Bronchial epithelial cell (primary cell): Measurements from ENCODE around the gene ULK4. TPM values are rescaled to one million over a fixed set of nuclear protein-coding genes. Genes with fewer than 3 reads are reported as not detected.
"Not testable (repeated sequence)": the region's sequence is repeated elsewhere in the genome, so short reads cannot be mapped to it uniquely, and the experiment has no call there.

Experiments used
- DNase-seq: peaks from one replicate; pipeline ENCODE4 v3.0.0-alpha.2; 2010; ENCODE audit warnings: low read depth
- FAIRE-seq: peaks from 2 replicates; lab custom pipeline; 2011; peaks lifted over from hg19 to GRCh38; lab: Jason Lieb, UNC
- H3K27me3 ChIP-seq: 2 replicates; pipeline ENCODE4 v1.5.1; 2011; ENCODE audit warnings: low read length; ENCODE audit not compliant: control insufficient read depth, insufficient read depth
- H3K36me3 ChIP-seq: 2 replicates; pipeline ENCODE4 v1.5.1; 2011; ENCODE audit warnings: low read length; ENCODE audit not compliant: control insufficient read depth, insufficient read depth
- H3K4me3 ChIP-seq: 2 replicates; pipeline ENCODE4 v1.5.1; 2011; ENCODE audit warnings: mild to moderate bottlenecking, low read depth, low read length, control low read depth
- total RNA-seq: library from RNA; depleted of rRNA; stranded (reverse); fragments of >200 nt; gene quantifications from 2 replicates; pipeline ENCODE4 v1.2.1, GENCODE V29; 2014
- TF ChIP-seq, protein P1 (sequence below): IDR thresholded peaks from 2 replicates; pipeline ENCODE4 v1.5.1; 2011; ENCODE audit warnings: mild to moderate bottlenecking, moderate library complexity, low read length, control low read depth, inconsistent platforms; ENCODE audit not compliant: insufficient read depth, severe bottlenecking

Gene ULK4
- total RNA-seq, 1 donor from 2014 or later: 3.9 TPM

- TF ChIP-seq, protein P1, sequence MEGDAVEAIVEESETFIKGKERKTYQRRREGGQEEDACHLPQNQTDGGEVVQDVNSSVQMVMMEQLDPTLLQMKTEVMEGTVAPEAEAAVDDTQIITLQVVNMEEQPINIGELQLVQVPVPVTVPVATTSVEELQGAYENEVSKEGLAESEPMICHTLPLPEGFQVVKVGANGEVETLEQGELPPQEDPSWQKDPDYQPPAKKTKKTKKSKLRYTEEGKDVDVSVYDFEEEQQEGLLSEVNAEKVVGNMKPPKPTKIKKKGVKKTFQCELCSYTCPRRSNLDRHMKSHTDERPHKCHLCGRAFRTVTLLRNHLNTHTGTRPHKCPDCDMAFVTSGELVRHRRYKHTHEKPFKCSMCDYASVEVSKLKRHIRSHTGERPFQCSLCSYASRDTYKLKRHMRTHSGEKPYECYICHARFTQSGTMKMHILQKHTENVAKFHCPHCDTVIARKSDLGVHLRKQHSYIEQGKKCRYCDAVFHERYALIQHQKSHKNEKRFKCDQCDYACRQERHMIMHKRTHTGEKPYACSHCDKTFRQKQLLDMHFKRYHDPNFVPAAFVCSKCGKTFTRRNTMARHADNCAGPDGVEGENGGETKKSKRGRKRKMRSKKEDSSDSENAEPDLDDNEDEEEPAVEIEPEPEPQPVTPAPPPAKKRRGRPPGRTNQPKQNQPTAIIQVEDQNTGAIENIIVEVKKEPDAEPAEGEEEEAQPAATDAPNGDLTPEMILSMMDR: no peak
- FAIRE-seq: no peak
- DNase-seq: no peak
- Histone ChIP-seq H3K36me3 (no peaks in the 10 kb centered on the region), H3K27me3 (no peaks in the 10 kb centered on the region), H3K4me3 (no peak overlapping the region)
These were observed 278.9 kb downstream of the ULK4 start for GRCh38 chr3:41682996-41683395.

DNA sequence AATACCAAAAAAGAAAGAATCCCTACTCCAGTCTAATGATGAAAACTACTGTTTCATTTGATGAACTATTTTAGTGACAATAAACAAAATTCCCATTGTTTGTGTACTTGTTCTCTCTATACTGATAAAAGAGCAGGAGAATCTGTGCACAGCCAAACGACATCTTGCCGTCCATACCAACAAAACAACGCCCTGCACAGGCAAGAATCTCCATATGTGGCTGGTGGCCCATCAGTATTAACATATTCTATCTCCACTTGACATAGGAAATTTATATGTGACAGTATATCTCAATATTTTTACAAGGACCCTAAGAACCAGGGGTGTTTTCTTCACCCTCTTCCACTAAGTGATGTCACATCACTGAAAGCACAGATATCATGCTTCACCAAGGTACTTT lies 279.5 kb downstream of the ULK4 start:
- FAIRE-seq (no peak), DNase-seq (no peak)
- Histone ChIP-seq H3K4me3 (no peak overlapping the region), H3K36me3 (no peaks in the 10 kb centered on the region), H3K27me3 (no peaks in the 10 kb centered on the region)
- TF ChIP-seq, protein P1: no peak

GRCh38 chr3:41681479-41681878 lies 280.4 kb downstream of the ULK4 start:
- H3K36me3 ChIP-seq: no peaks in the 10 kb centered on the region
- FAIRE-seq: no peak
- H3K4me3 ChIP-seq: no peak overlapping the region
- TF ChIP-seq, protein P1: no peak
- DNase-seq: peak; percentile 82
- H3K27me3 ChIP-seq: no peaks in the 10 kb centered on the region

GRCh38 chr3:41679374-41679773 lies 282.5 kb downstream of the ULK4 start:
- H3K4me3 ChIP-seq: no peak overlapping the region
- H3K36me3 ChIP-seq: no peaks in the 10 kb centered on the region
- TF ChIP-seq, protein P1: no peak
- H3K27me3 ChIP-seq: no peaks in the 10 kb centered on the region
- no peak for DNase-seq
- no peak for FAIRE-seq

DNA sequence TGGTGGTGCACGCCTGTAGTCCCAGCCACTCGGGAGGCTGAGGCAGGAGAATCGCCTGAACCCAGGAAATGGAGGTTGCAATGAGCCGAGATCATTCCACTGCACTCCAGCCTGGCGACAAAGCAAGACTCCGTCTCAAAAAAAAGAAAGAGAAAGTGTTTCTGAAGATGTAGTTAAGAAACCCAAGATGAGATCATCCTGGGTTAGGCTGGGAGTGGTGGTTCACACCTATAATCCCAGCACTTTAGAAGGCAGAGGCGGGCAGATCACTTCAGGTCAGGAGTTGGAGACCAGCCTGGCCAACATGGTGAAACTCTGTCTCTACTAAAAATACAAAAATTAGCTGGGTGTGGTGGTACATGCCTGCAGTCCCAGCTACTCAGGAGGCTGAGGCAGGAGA lies 286.8 kb downstream of the ULK4 start:
- not testable (repeated sequence) for DNase-seq, H3K27me3 ChIP-seq, H3K4me3 ChIP-seq, H3K36me3 ChIP-seq, FAIRE-seq

DNA sequence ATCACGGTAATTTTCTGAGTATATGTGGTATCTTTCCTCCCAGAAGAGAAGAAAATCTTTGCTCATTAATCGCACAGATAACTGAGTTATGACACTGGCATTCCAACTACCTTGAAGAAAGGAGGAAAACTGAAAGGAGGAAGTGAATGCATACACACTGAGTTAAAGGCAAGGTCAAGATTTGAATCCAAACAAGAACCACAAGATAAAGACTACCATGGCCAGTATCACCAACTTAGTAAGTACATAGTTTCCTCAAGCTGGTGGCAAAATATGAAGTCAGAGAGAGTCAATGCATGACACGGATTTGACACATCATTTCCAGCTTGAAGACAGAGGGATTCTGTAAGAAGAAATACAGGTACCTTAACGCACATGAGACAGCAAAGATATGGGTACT lies 287.5 kb downstream of the ULK4 start:
- FAIRE-seq (peak; percentile 28), DNase-seq (no peak)
- H3K4me3 ChIP-seq: no peak overlapping the region
- no peaks in the 10 kb centered on the region for H3K36me3 ChIP-seq
- TF ChIP-seq, protein P1: no peak
- H3K27me3 ChIP-seq: no peaks in the 10 kb centered on the region
